Endothelial cell of umbilical vein (primary cell): ENCODE results near the gene OPN1SW. TPM values are rescaled to one million over a fixed set of nuclear protein-coding genes. Genes with fewer than 3 reads are reported as not detected.

Source experiments
- BruUV-seq: library from RNA; stranded (reverse); fragments of 400-500 nt; replicated peaks from 2 replicates; lab custom pipeline; 2021; lab: Mats Ljungman, UMichigan
- CTCF ChIA-PET: fragments of 300-600, 350-600 bp; sonication (Branson Sonifier 250); formaldehyde crosslinking; loops from one replicate; lab custom pipeline; 2021; ENCODE audit warnings: antibody characterized with exemption, inconsistent platforms; lab: Charles Lee
- POLR2A ChIA-PET: fragments of 300-600, 350-600 bp; sonication (Branson Sonifier 250); formaldehyde crosslinking; loops from one replicate; lab custom pipeline; 2021; ENCODE audit warnings: antibody characterized with exemption, inconsistent platforms; lab: Charles Lee
- DNase-seq: peaks from one replicate; pipeline ENCODE4 v3.0.0-alpha.2; 2011; ENCODE audit warnings: low read depth, low spot score
- FAIRE-seq: peaks from 2 replicates; lab custom pipeline; 2011; peaks lifted over from hg19 to GRCh38; lab: Jason Lieb, UNC
- H2AFZ ChIP-seq: 2 replicates; pipeline ENCODE4 v1.6.0; 2012; ENCODE audit warnings: low read depth, low read length, control low read depth, inconsistent platforms
- H3K27ac ChIP-seq: 2 replicates; pipeline ENCODE4 v1.5.1; 2011; ENCODE audit warnings: low read depth, mild to moderate bottlenecking, control low read depth, low read length, moderate library complexity; ENCODE audit not compliant: insufficient read depth
- H3K27me3 ChIP-seq, 2 experiments: 2 replicates each; pipeline versions ENCODE4 v1.6.0 to v1.6.1; 2011; ENCODE audit warnings: low read length in 2 of 2, mixed read lengths in 1 of 2; ENCODE audit not compliant: control insufficient read depth in 2 of 2, insufficient read depth in 2 of 2
- H3K36me3 ChIP-seq, 2 experiments: 2 replicates in 1 of 2; 3 replicates in 1 of 2; pipeline ENCODE4 v1.5.1; 2011; ENCODE audit warnings: low read length in 2 of 2, mild to moderate bottlenecking in 1 of 2, moderate library complexity in 1 of 2; ENCODE audit not compliant: control insufficient read depth in 2 of 2, insufficient read depth in 2 of 2; ENCODE audit errors: extremely low read depth in 1 of 2
- H3K4me1 ChIP-seq: 3 replicates; pipeline ENCODE4 v1.5.1; 2011; ENCODE audit warnings: mild to moderate bottlenecking, low read length; ENCODE audit not compliant: control insufficient read depth, insufficient read depth; ENCODE audit errors: extremely low read depth
- H3K4me2 ChIP-seq: 2 replicates; pipeline ENCODE4 v1.6.1; 2011; ENCODE audit warnings: low read length, control low read depth, mixed read lengths; ENCODE audit not compliant: insufficient read depth
- H3K4me3 ChIP-seq, 3 experiments: fragments of 200-600 bp in 1 of 3; sonication (generic), shearing (Covaris generic) in 1 of 3; replicated peaks in 1 of 3; 2 replicates each; pipeline ENCODE4 v1.5.1; 2011 to 2016; ENCODE audit warnings: control low read depth in 3 of 3, low read length in 3 of 3, mild to moderate bottlenecking in 2 of 3, inconsistent platforms in 1 of 3, low read depth in 1 of 3, moderate library complexity in 1 of 3; ENCODE audit not compliant: insufficient read depth in 1 of 3
- H3K79me2 ChIP-seq: 2 replicates; pipeline ENCODE4 v1.6.0; 2012; ENCODE audit warnings: low read length, inconsistent platforms; ENCODE audit not compliant: control insufficient read depth, insufficient read depth
- H3K9ac ChIP-seq: replicated peaks from 2 replicates; pipeline ENCODE3; 2011; ENCODE audit warnings: low read length, control low read depth; ENCODE audit not compliant: insufficient read depth; ENCODE audit errors: extremely low read depth
- H3K9me1 ChIP-seq: replicated peaks from 3 replicates; pipeline ENCODE4 v1.6.0; 2011; ENCODE audit warnings: mild to moderate bottlenecking, low read length; ENCODE audit not compliant: control insufficient read depth, insufficient read depth; ENCODE audit errors: extremely low read depth
- H3K9me3 ChIP-seq: replicated peaks from 2 replicates; pipeline ENCODE4 v1.5.1; 2012; ENCODE audit warnings: low read length, inconsistent platforms; ENCODE audit not compliant: control insufficient read depth, insufficient read depth
- H4K20me1 ChIP-seq: replicated peaks from 2 replicates; pipeline ENCODE3; 2011; ENCODE audit warnings: mild to moderate bottlenecking, low read length; ENCODE audit not compliant: control insufficient read depth, insufficient read depth; ENCODE audit errors: extremely low read depth
- CTCF ChIP-seq, 2 donors: IDR thresholded peaks; 1 replicate in 1 of 2; 2 replicates in 1 of 2; pipeline ENCODE4 v1.5.1; 2011; ENCODE audit warnings: low read length in 2 of 2, mild to moderate bottlenecking in 2 of 2, moderate library complexity in 2 of 2, control low read depth in 1 of 2, inconsistent platforms in 1 of 2, low read depth in 1 of 2; ENCODE audit not compliant: insufficient read depth in 1 of 2; ENCODE audit errors: extremely low read depth in 1 of 2
- EZH2 ChIP-seq: IDR thresholded peaks from 2 replicates; pipeline ENCODE4 v1.6.1; 2012; ENCODE audit warnings: borderline replicate concordance, low read depth, mild to moderate bottlenecking, moderate library complexity, low read length, inconsistent platforms; ENCODE audit not compliant: severe bottlenecking
- FOS ChIP-seq: IDR thresholded peaks from 2 replicates; pipeline ENCODE4 v1.6.1; 2011; ENCODE audit warnings: mild to moderate bottlenecking, low read length, moderate library complexity, borderline replicate concordance; ENCODE audit not compliant: insufficient read depth
- GATA2 ChIP-seq: IDR thresholded peaks from 2 replicates; pipeline ENCODE4 v1.7.0; 2011; ENCODE audit warnings: low read depth, mild to moderate bottlenecking, moderate library complexity, mixed read lengths, low read length; ENCODE audit not compliant: insufficient read length, insufficient read depth
- JUN ChIP-seq: IDR thresholded peaks from 2 replicates; pipeline ENCODE4 v1.6.1; 2011; ENCODE audit warnings: borderline replicate concordance, low read depth; ENCODE audit not compliant: insufficient read length, insufficient read depth
- MAX ChIP-seq: IDR thresholded peaks from 2 replicates; pipeline ENCODE4 v1.6.1; 2011; ENCODE audit not compliant: insufficient read depth, insufficient read length
- MYC ChIP-seq: IDR thresholded peaks from one replicate; pipeline ENCODE4 v1.6.1; 2011; ENCODE audit warnings: mild to moderate bottlenecking, low read depth, low read length
- POLR2A ChIP-seq: IDR thresholded peaks from 2 replicates; pipeline ENCODE4 v1.6.1; 2012; ENCODE audit warnings: low read depth, mild to moderate bottlenecking, control low read depth, low read length
- POLR2AphosphoS5 ChIP-seq: IDR thresholded peaks from 2 replicates; pipeline ENCODE4 v1.6.1; 2012; ENCODE audit warnings: low read depth, mild to moderate bottlenecking, control low read depth, low read length, moderate library complexity; ENCODE audit not compliant: insufficient read depth
- dilution Hi-C: fragments of 300-500 bp; cut with MboI; formaldehyde crosslinking; loops from one replicate; pipeline ENCODE4 v1.15.0; 2019; ENCODE audit warnings: low sequenced_read_pairs; ENCODE audit not compliant: extremely low pct_ligation_motif_present
- intact Hi-C: fragments of 100-400 bp; cut with micrococcal nuclease; formaldehyde crosslinking; loops from one replicate; pipeline ENCODE4 v1.10.0; 2022
- polyA plus RNA-seq, 4 experiments: library from polyadenylated mRNA; depleted of rRNA in 3 of 4; stranded (reverse) in 3 of 4; unstranded in 1 of 4; fragments of >200 nt; gene quantifications; 2 replicates each; pipeline versions ENCODE4 v1.2.1 to v1.2.3, GENCODE V29; 2011 to 2012; ENCODE audit warnings: missing spikeins in 1 of 4
- total RNA-seq: library from RNA; stranded (reverse); gene quantifications from 2 replicates; pipeline ENCODE4 v1.2.3, GENCODE V29; 2021

The OPN1SW gene
- total and polyA plus RNA-seq, 2 donors (not counting 3 experiments of a cell fraction or from before 2014, with no cell fraction given), result not detected

- dilution Hi-C loops, result no loop called here
- DNase-seq, result peak; percentile 51
These were observed 20.7 kb upstream of the OPN1SW start for GRCh38 chr7:128796327-128796726.

GRCh38 chr7:128795129-128795528, 19.5 kb upstream of the OPN1SW start:
- peaks cover 4 to 8% of the 10 kb centered on the region in 2 experiments for H3K27me3 ChIP-seq
- FAIRE-seq (no peak), DNase-seq (no peak)
- ChIA-PET POLR2A (no interaction called here), CTCF (interaction anchor here (0.9 to 1.9 kb wide), 3 partner anchors 9 to 85 kb away, joined by 4 read pairs; no protein-coding TSS in a partner anchor)
- BruUV-seq, result no TSS peak
- H3K36me3 ChIP-seq, result no peaks in the 10 kb centered on the region
- peaks cover 4% of the 10 kb centered on the region for H3K4me1 ChIP-seq
- no peaks in the 10 kb centered on the region for H4K20me1 ChIP-seq
- dilution Hi-C loops (no loop called here), intact Hi-C loops (no loop called here)
- H3K27ac ChIP-seq, result no peak overlapping the region
- no peak overlapping the region for H3K4me2 ChIP-seq
- no peak overlapping the region for H2AFZ ChIP-seq
- no peaks in the 10 kb centered on the region for H3K9me1 ChIP-seq
- no peak overlapping the region for H3K9ac ChIP-seq
- TF ChIP-seq EZH2, result no peak
- no peak for TF ChIP-seq POLR2A
- TF ChIP-seq FOS, result no peak
- TF ChIP-seq CTCF (IDR thresholded peaks at IDR 0.05; ENCODE audit: extremely low read depth in 1 of 2, insufficient read depth in 1 of 2, low read depth in 1 of 2, low read length in 2 of 2), result no peak
- no peak for TF ChIP-seq MYC
- no peak for TF ChIP-seq POLR2AphosphoS5
- TF ChIP-seq JUN, result no peak
- no peak for TF ChIP-seq MAX
- TF ChIP-seq GATA2, result no peak
- no peak overlapping the region for H3K4me3 ChIP-seq
- H3K9me3 ChIP-seq, result no peaks in the 10 kb centered on the region
- no peaks in the 10 kb centered on the region for H3K79me2 ChIP-seq

More at GRCh38 chr7:128796327-128796726, 20.7 kb upstream of the OPN1SW start:
- CTCF ChIA-PET, result interaction anchor here (1.2 kb wide), 1 partner anchor 11 kb away, joined by 4 read pairs; no protein-coding TSS in a partner anchor
- Histone ChIP-seq H3K27ac (no peak overlapping the region), H3K79me2 (no peaks in the 10 kb centered on the region), H3K9me3 (no peaks in the 10 kb centered on the region), H3K9ac (no peak overlapping the region), H2AFZ (peak overlapping the region; percentile 13), H3K4me3 (no peak overlapping the region), H3K27me3 (peaks cover 0 to 3% of the 10 kb centered on the region in 2 experiments), H4K20me1 (no peaks in the 10 kb centered on the region), H3K4me2 (no peak overlapping the region), H3K4me1 (peaks cover 4% of the 10 kb centered on the region), H3K36me3 (no peaks in the 10 kb centered on the region), H3K9me1 (no peaks in the 10 kb centered on the region)
- no peak for TF ChIP-seq JUN
- peak; percentile 11 for TF ChIP-seq GATA2
- POLR2A ChIA-PET, result no interaction called here
- intact Hi-C loops, result no loop called here
- peak; percentile 58 for FAIRE-seq
- no TSS peak for BruUV-seq
